Activated T-helper 1 cell treated with Interleukin-2 at 50 U/mL for 16 hours (primary cell): ENCODE data around the gene CC2D2B.
"Not testable (repeated sequence)": the region's sequence is repeated elsewhere in the genome, so short reads cannot be mapped to it uniquely, and the experiment has no call there.

Source experiments
- DNase-seq: peaks from one replicate; pipeline ENCODE4 v3.0.0-alpha.2; 2020; ENCODE audit warnings: low read depth

The CC2D2B gene, protein sequence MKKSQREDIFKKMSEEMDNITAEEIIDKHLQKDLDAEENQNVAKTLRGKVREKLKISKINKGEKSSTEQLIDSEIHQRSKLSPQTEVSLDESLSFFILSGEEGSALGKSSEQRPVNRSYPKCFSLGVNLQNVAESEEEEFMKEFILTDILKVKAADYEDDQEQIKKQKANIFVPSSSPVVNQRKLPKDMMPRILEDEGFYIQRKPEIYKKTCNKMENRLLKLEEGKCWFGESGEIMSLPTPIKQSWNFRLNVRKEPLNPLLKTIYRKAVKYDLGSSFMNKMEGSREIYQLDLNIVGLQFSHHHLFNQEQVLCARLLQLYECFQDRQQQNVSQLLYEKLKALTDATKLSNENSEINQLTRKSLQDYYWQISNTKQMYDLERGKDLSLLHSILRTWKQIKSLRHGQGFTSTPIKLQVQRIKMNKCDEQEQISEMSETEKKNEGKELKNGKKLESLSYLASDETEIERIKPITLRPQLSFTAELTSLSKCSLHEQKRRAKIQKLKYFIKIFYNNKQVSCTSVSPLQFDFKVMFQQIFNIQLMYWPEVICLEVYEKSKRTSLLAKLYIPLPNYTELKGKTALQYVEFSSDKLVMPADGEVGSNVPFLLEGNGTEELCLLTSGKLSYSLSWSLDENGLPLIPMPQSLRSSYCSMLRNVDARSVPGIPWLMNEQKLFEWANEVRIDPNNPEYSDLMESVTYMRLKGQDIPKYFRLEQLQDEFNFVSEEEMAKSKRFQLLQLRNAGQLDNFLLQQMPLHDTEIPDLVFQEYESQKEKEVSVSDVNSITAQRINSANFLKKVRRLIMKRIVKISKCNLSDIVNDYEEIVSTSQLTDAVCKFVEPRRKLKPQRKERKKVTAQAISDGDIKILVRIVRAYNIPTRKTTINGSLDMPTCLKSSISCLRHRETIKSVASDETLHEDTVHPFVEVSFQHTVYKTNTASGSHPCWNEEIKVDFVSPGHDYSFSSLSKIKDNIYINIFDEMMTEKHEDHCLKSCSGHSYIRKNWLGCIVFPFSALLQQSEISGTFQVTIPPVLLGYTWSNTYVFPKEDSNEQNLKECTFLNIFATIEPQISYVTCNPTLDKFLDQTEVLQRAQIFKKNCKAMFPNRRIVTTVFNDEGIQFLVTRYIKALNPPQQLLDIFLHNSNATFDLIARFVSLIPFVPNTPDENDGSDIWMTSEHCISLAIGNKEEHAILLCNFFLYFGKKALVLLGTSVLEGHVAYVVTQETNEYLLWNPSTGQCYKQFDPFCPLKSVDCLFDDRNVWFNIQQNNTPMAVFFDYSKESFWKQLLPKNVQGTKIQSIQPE (N-terminal part only)

DNA sequence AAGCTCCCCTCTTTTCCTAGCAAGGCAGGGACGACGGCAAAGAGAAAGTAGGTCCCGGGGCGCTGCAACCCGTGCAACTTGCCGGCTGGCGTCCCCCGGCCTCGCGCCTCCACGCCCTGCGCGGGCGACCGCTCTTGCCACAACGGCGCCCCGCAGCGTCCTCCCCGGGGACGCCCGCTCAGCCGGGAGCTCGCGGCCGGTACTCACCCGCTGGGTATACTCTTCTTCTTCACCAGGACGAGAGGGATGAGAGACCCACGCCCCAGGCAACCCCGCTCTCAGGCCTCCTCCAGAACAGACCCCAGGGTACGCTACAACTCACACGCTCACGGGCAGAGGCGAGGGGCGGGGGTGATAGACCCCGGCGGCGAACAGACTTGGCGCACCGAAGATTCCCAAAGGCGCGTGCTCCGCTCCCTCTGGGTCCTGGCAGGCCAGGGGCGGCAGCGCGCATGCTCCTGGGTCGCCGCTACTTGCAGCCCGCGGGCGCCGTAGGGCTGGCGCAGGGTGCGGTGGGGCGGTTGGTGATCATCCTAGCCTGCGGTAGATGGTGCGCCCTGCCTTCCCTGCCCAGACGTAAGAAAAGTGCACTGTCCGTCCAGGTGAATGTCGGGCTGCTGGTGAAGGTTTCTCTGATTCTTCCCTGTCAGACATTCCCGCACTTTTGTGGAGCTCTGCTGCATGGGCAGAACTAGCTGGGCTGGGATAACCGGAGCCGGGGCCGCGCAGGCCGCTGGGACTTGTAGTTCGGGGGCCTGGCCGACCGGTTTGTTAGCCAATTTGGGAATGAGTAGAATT, at the start of gene CC2D2B:
CC2D2B (plus strand) TSS at position 520 of the 798 bp plus-strand sequence. CDS start 3,349 bp downstream, outside the sequence.
- peak; percentile 37 for DNase-seq

DNA sequence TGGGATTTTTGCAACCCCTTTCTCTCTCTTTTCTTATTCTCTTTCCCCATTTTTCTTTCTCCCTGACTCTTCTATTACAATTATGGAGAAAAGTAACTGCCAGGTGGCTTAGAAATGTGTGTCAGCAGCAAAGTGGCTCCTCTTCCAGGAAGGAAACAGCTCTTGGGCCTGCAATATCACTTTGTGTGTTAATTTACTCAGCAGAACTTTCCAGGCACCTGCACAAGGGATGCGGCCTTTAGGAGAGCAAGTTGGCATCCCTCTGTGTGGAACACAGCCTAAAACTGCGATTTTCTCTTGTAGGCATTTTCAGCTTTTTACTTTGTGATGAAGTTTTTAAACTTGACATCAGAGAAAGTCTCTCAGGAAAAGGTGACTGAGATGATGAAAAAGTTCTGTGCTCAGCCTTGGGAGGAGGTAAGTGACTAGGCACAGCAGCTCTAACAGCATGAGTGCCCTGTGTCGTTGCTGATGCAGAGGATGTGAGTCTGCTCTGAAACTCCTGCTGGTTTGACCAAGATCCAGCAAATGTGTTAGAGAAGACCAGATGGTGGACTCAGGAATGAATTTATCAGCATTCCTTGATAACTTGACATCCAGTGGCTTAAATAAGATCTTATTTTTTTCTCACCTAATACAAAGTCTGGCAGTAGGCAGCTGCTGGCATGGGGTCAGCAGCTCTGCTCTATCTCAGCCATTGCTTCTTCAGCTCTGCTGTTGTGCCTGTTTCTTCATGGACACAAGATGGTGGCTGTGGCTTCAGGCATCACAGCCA, 47.4 kb upstream of the CC2D2B start:
- DNase-seq, result no peak

DNA sequence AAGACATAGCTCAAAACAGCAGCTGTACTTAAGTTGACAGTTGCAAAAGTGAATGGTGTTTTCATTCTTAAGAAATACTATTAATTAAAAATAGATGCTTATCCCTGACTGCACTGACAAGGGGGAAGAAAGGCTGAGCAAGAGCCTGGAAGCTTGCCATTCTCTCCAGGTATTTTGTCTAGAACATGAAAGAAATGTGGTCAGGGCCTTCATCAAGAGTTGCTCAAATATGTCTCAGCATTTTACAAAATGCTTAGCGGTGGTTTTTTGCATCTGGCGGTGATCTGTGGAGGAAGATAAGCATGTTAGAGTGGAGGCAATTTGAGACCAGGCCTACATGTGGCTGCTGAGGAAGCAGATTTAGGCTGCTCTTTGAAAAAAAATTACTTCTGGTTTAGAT, 46.4 kb upstream of the CC2D2B start:
- DNase-seq, result no peak

DNA sequence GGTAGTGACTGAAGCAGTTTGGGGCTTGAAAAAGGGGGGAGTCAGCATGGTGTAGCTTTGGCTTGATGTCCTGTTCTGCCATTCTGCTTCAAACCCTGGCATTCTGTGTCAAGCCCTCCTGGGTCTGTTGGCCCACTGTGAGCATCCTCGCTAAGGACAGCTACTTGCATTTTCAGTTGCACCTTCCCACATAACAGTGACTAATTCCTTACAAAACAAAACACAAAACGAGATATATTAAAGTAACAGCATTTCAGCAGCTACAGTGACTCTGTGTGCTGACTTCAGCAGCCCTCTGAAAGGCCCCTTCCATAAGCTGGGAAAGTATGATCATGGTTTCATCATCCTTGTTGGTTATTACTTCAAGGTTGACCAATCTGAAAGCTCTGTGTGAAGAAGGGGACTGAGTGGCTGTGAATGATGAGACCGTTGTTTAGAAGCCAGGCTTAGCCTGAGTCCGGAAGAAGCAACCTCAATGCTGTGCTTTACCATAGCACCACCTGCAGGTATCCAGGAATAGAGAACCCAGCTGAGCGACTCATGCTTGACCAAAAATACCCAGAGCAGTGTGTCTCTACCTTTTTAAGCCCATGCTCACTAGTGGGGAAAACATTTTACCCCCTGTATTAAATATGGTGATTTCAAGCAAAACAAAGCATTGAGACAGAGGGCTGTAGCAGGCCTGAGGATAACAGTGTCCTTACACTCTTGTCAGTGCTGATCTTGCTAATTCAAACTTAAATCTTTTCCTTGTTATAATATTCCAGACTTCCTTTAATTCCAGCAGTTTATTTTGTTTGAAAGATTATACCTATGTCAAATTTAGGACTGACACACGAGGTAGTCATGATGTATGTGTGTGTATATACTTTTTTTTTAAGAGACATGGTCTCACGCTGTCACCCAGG, 42.6 kb upstream of the CC2D2B start:
- DNase-seq, result no peak

DNA sequence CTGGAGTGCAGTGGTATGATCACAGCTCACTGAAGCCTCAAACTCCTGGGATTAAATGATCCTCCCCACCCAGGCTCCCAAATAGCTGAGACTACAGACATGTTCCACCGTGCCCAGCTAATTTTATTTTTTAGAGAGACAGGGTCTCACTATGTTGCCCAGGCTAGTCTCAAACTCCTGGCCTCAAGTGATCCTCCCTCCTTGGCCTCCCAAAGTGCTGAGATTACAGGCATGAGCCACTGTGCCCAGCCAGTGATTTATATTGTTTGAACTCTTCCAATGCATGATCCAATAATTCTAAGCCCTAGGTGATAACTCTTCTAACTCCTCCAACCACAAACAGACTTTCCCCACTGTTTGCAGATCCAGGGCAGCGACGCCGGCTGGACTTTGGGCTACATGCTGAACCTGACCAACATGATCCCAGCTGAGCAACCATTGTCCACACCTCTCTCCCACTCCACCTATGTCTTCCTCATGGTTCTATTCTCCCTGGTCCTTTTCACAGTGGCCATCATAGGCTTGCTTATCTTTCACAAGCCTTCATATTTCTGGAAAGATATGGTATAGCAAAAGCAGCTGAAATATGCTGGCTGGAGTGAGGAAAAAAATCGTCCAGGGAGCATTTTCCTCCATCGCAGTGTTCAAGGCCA, 41.8 kb upstream of the CC2D2B start:
- DNase-seq, result no peak

DNA sequence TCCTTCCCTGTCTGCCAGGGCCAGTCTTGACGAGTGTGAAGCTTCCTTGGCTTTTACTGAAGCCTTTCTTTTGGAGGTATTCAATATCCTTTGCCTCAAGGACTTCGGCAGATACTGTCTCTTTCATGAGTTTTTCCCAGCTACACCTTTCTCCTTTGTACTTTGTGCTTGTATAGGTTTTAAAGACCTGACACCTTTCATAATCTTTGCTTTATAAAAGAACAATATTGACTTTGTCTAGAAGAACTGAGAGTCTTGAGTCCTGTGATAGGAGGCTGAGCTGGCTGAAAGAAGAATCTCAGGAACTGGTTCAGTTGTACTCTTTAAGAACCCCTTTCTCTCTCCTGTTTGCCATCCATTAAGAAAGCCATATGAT, 41.3 kb upstream of the CC2D2B start:
- DNase-seq, result no peak

DNA sequence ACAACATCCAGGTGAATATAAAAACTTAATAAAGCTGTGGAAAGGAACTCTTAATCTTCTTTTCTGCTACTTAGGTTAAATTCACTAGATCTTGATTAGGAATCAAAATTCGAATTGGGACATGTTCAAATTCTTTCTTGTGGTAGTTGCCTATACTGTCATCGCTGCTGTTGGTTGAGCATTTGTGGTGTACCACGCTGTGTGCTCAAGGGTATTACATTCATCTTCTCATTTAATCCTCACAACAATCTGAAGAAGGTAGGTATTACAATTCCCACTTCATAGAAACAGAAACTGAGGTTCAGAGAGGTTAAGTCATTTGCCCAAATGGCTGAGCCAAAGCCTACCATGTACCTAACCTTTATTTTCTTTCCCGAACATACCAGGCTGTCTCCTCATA, 39.9 kb upstream of the CC2D2B start:
- no peak for DNase-seq

DNA sequence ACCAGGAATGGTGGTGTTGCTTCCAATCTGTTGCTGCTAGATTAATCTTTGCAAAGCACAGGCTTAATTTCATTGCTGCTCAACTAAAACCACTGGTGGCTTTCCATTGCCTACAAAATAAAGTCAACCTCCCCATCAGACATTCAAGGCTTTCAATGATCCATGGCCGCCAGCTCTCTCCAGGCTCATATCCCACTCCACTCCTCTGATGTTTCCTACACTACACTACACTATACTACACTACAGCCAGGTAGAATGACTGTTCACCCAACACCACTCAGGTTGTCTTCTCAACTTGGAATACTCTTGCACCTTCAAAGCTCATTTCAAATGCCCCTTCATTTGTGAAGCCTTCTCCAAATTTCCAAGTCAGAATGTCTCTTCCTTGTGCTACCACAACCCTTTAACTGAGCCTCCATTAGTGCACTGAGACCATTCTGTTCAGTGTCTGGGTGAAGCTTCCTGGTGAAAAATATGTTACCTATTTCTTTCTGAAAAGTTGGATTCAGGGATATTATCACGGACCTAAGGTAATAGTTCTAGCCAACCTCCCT, 35.5 kb upstream of the CC2D2B start:
- no peak for DNase-seq

DNA sequence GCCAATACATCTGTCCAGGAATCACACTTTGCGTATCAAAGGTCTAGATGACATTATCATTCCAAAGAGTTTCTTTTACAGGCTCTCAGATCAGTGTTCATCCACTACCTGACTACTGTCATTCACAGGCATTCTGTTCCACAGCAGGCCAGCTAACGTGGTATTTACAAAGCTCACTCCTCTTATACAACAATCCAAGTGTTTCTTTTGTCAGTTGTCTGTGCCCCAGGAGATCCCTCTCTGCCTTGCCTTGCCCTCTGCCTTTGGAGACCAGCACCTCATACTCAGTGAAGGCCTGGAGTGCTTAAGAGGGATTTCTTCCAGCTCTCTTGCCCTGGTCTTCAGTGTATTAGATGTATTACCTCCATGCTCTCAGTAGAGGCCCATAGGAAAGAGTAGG, 34.6 kb upstream of the CC2D2B start:
- DNase-seq, result no peak

DNA sequence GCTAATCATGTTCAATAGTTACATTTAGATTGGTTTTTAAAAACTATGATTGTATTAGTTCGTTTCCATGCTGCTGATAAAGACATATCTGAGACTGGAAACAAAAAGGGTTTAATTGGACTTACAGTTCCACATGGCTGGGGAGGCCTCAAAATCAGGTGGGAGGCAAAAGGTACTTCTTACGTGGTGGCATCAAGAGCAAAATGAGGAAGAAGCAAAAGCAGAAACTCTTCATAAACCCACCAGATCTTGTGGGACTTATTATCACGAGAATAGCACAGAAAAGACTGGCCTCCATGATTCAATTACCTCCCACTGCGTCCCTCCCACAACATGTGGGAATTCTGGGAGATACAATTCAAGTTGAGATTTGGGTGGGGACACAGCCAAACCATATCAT, 34.1 kb upstream of the CC2D2B start:
- no peak for DNase-seq

DNA sequence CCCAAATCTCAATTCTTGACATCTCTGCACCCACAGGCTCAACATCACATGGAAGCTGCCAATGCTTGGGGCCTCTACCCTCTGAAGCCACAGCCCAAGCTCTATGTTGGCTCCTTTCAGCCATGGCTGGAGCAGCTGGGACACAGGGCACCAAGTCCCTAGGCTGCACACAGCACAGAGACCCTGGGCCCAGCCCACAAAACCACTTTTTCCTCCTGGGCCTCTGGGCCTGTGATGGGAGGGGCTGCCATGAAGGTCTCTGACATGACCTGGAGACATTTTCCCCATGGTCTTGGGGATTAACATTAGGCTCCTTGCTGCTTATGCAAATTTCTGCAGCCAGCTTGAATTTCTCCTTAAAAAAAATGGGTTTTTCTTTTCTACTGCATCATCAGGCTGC, 33.0 kb upstream of the CC2D2B start:
- DNase-seq, result not testable (repeated sequence)

DNA sequence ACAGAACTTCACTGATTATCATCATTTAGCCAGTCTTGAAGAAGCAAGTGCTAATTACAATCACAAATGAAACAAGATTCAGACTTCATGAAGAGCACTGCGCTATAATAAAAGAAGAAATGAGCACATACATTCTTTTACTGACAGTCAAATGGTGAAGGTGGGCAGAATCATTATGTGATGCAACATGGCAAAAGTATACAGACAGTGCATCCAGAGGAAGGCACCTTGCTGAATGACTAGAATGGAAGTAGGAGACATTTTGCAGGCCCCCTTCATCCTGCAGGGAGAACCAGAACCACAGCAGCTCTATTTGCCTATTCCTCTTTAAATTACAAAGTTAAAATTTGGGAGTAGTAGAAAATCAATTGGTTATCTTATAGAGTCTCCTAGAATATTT, 31.0 kb upstream of the CC2D2B start:
- DNase-seq, result no peak

DNA sequence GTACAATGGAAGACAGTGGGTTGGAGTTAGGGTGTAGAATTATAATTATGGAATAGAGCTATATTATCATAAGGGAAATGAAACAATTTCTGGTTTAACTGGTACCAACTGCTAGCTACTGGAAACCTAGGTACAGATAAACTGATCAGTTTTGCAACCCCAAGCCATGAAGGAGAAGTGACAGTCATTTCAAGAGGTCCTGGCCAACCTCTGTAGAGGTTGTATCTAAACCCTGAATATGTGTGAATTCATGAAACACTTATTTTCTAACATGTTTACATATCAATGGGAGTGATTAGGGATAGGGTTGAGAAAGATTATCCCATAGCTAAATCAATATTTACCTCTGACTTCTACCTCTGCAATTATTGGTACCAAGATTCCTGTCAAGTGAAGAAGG, 29.9 kb upstream of the CC2D2B start:
- DNase-seq, result no peak

DNA sequence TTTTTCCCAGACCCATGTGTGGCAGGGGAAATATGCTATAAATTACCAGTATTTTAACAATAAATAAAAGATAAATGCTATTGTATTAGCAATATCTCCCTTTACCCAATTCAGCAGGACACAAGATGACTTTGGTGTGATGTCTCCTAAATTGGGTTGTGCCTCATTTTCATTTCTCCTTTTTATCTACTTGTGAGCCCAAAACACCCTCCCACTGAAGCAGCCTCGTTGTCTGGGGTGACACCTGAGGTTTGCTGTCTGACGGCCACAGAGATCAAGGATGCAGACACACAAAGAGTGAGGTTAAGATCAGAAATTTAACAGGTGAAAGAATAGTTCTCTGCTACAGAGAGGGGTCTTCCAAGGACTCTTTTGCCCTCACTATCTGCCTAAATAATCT, 27.1 kb upstream of the CC2D2B start:
- DNase-seq, result no peak

DNA sequence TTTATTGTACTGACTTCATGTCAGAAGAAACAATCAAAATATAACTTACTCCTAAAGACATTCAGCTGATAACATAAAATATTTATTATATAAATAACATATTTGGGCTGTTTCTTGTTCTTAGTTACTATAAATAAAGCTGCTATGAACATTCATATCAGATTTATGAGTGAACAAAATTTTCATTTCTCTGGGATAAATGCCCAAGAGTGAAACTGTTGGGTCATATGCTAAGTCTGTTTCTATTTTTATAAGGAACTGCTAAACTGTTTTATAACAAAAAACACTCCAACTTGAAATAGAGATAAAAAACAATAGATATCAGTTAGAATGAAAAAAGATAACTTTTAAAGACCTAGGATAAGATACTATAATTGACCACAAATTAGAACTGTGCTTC, 26.5 kb upstream of the CC2D2B start:
- no peak for DNase-seq

DNA sequence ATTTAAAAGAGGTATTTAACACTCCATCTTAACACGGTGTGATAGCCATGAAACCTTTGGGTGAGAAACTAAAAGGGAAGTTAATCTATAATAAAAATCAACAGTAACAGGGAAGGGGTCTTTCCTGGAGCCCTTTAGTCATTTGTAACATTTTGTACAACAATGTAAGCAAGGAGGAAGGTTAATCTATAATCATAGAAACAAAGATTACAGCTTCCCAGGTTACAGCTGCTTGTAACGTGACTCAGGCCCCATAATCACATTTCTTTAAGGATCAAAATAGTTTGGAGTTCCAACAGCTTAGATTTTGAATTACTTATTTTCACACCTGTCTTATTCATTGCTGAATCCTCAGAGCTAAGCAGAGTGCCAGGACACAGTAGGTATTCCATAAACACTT, 17.9 kb upstream of the CC2D2B start:
- DNase-seq, result no peak

DNA sequence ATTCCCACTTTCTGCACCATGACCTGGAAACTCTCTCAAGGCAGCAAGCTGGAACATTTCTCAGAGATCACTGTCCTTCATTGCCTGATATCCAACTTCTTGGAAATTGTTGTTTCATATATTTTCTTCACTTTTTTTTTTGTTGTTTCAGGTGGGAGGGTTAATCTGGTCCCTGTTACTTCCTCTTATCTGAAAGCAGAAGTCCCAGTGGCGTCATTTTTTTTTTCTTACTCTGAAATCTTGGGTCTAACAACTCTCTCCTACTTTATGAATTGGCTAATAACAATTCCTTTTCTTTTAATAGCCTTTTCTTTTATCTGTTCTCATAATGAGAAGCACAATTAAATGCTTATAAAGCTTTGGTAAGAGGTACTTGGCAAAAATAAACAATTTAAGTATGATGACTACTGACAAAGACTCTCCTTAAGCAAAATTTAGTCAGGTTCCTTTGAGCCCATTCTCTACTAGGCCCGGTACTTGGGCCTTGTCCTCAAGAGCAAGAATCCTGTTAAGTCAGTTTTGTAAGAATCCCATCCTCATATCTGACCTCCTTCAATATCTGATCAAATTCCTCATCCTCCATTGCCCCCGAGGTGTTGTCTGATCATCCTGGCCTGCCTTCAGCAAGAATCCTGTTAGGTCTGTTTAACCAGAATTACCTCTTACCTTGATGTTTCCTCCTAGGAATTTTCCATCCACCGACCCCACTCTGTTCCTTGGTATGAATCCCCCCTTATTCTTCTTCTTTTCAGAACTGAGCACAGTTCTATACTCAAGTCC, 11.5 kb upstream of the CC2D2B start:
- no peak for DNase-seq
